ENCODE results near the gene GOLGA1. TPM values are rescaled to one million over a fixed set of nuclear protein-coding genes. Genes with fewer than 3 reads are reported as not detected.
A peak's percentile ranks its signal among the peaks of the same experiment; 100 is the strongest.

The GOLGA1 gene
- total RNA-seq, 1 donor from 2014 or later: 19.4 TPM

GRCh38 chr9:124882231-124882630 lies 58.7 kb downstream of the GOLGA1 start:
- peaks cover 13% of the 10 kb centered on the region for H3K36me3 Mint-ChIP-seq (ENCODE audit: insufficient read depth)
- no peaks in the 10 kb centered on the region for H3K9me3 Mint-ChIP-seq (ENCODE audit: low read depth)
- DNase-seq (ENCODE audit: low spot score, unreplicated experiment): no peak
- no peaks in the 10 kb centered on the region for H3K4me1 Mint-ChIP-seq (ENCODE audit: low read depth)
- no peak overlapping the region for H3K27ac Mint-ChIP-seq
- no peak overlapping the region for H3K4me3 Mint-ChIP-seq (ENCODE audit: low read depth)
- TF ChIP-seq CTCF (IDR thresholded peaks at IDR 0.05; ENCODE audit: unreplicated experiment): no peak
- H3K27me3 Mint-ChIP-seq: no peaks in the 10 kb centered on the region

GRCh38 chr9:124881138-124881743 lies 59.6 kb downstream of the GOLGA1 start:
- H3K27me3 Mint-ChIP-seq: no peaks in the 10 kb centered on the region
- H3K9me3 Mint-ChIP-seq (ENCODE audit: low read depth): no peaks in the 10 kb centered on the region
- no peak for DNase-seq (ENCODE audit: low spot score, unreplicated experiment)
- H3K4me3 Mint-ChIP-seq (ENCODE audit: low read depth): no peak overlapping the region
- H3K36me3 Mint-ChIP-seq (ENCODE audit: insufficient read depth): peaks cover 14% of the 10 kb centered on the region
- no peaks in the 10 kb centered on the region for H3K4me1 Mint-ChIP-seq (ENCODE audit: low read depth)
- no peak for TF ChIP-seq CTCF (IDR thresholded peaks at IDR 0.05; ENCODE audit: unreplicated experiment)
- H3K27ac Mint-ChIP-seq: no peak overlapping the region

GRCh38 chr9:124880501-124880900 lies 60.4 kb downstream of the GOLGA1 start:
- H3K36me3 Mint-ChIP-seq (ENCODE audit: insufficient read depth): peaks cover 11% of the 10 kb centered on the region
- H3K4me3 Mint-ChIP-seq (ENCODE audit: low read depth): no peak overlapping the region
- H3K27ac Mint-ChIP-seq: no peak overlapping the region
- TF ChIP-seq CTCF (IDR thresholded peaks at IDR 0.05; ENCODE audit: unreplicated experiment): no peak
- DNase-seq (ENCODE audit: low spot score, unreplicated experiment): no peak
- H3K4me1 Mint-ChIP-seq (ENCODE audit: low read depth): no peaks in the 10 kb centered on the region
- H3K9me3 Mint-ChIP-seq (ENCODE audit: low read depth): no peaks in the 10 kb centered on the region
- H3K27me3 Mint-ChIP-seq: no peaks in the 10 kb centered on the region

- Mint-ChIP-seq H3K4me1 (ENCODE audit: low read depth) (no peaks in the 10 kb centered on the region), H3K27ac (no peak overlapping the region), H3K4me3 (ENCODE audit: low read depth) (no peak overlapping the region), H3K9me3 (ENCODE audit: low read depth) (no peaks in the 10 kb centered on the region), H3K36me3 (ENCODE audit: insufficient read depth) (peaks cover 11% of the 10 kb centered on the region), H3K27me3 (no peaks in the 10 kb centered on the region)
- TF ChIP-seq CTCF (IDR thresholded peaks at IDR 0.05; ENCODE audit: unreplicated experiment): no peak
- DNase-seq (ENCODE audit: low spot score, unreplicated experiment): no peak
These were observed 61.7 kb downstream of the GOLGA1 start for GRCh38 chr9:124879226-124879625.

- no peak overlapping the region for H3K4me3 Mint-ChIP-seq (ENCODE audit: low read depth)
- H3K27me3 Mint-ChIP-seq: no peaks in the 10 kb centered on the region
- peaks cover 11% of the 10 kb centered on the region for H3K36me3 Mint-ChIP-seq (ENCODE audit: insufficient read depth)
- DNase-seq (ENCODE audit: low spot score, unreplicated experiment): no peak
- H3K27ac Mint-ChIP-seq: peak overlapping the region; percentile 29
- no peak for TF ChIP-seq CTCF (IDR thresholded peaks at IDR 0.05; ENCODE audit: unreplicated experiment)
- H3K4me1 Mint-ChIP-seq (ENCODE audit: low read depth): no peaks in the 10 kb centered on the region
- H3K9me3 Mint-ChIP-seq (ENCODE audit: low read depth): no peaks in the 10 kb centered on the region
These were observed 62.4 kb downstream of the GOLGA1 start for GRCh38 chr9:124878518-124878917.
